ENCODE data around the gene MAPRE2.

The MAPRE2 gene

DNA sequence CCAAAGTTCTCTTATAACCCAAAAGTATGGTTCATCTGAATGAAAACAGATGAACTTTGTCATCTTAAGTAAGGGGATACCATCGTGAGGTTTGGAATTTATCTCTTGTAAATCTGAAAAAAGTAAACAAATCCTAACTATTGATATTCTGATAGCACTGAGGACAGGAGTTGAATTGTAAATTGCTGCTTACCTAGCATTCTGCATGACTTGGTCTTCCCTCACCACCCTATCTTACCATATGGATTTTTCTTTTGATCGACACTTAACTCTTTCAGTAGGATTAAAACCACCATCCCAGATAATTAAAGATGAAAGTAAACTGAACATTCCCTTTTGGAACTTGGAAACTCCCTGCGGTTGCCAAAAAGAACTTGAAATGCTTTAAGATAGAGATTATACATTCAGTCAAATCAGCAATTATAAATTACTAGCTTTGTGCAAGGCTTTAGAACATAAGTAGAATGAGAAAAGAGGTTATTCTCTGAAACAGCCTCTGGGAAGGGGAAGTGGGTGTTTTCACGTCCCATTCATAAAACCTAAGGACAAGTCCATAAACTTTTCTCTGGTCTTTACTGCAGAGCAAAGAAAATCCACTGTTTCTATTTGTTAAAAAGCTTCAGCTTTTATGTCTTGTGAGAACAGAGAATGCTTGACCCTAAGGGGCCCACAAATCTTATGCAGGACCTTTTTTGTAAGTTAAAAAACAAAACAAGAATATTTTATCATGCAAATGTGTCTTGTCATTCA lies 149.9 kb downstream of the MAPRE2 start:
- TF ChIP-seq, protein P1, sequence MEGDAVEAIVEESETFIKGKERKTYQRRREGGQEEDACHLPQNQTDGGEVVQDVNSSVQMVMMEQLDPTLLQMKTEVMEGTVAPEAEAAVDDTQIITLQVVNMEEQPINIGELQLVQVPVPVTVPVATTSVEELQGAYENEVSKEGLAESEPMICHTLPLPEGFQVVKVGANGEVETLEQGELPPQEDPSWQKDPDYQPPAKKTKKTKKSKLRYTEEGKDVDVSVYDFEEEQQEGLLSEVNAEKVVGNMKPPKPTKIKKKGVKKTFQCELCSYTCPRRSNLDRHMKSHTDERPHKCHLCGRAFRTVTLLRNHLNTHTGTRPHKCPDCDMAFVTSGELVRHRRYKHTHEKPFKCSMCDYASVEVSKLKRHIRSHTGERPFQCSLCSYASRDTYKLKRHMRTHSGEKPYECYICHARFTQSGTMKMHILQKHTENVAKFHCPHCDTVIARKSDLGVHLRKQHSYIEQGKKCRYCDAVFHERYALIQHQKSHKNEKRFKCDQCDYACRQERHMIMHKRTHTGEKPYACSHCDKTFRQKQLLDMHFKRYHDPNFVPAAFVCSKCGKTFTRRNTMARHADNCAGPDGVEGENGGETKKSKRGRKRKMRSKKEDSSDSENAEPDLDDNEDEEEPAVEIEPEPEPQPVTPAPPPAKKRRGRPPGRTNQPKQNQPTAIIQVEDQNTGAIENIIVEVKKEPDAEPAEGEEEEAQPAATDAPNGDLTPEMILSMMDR (IDR thresholded peaks at IDR 0.05; ENCODE audit: extremely low read depth, missing control alignments) = no peak
- no peak for DNase-seq (ENCODE audit: low spot score)

DNA sequence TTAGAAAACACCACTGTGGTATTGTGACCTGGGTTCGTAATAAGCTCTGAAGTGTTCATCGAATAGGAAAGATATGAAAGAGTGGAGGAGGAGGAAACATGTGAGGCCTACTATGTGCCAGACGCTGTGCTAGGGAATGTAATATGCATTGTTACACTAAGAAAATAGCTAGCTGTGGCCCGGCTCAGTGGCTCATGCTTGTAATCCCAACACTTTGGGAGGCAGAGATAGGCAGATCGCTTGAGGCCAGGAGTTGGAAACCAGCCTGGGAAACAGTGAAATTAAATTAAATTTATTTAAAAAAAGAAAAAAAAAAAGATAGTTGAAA lies 150.4 kb downstream of the MAPRE2 start:
- no peak for DNase-seq (ENCODE audit: low spot score)
- TF ChIP-seq, protein P1 (IDR thresholded peaks at IDR 0.05; ENCODE audit: extremely low read depth, missing control alignments) = no peak

GRCh38 chr18:35192415-35192814 lies 151.2 kb downstream of the MAPRE2 start:
- TF ChIP-seq, protein P1 (IDR thresholded peaks at IDR 0.05; ENCODE audit: extremely low read depth, missing control alignments) = no peak

More at GRCh38 chr18:35192415-35192814, 151.2 kb downstream of the MAPRE2 start:
- DNase-seq (ENCODE audit: low spot score) = no peak

Data from GM20000 (cell line).